Measurements from ENCODE around the gene MUC4.
"Not testable (repeated sequence)": the region's sequence is repeated elsewhere in the genome, so short reads cannot be mapped to it uniquely, and the experiment has no call there.

Gene MUC4

GRCh38 chr3:195773956-195774537, 37.7 kb downstream of the MUC4 start:
- DNase-seq = no peak

GRCh38 chr3:195771646-195772300, 40.0 kb downstream of the MUC4 start:
- no peak for DNase-seq

GRCh38 chr3:195770841-195771645, 40.7 kb downstream of the MUC4 start:
- DNase-seq = not testable (repeated sequence)

- DNase-seq = no peak
Measured at GRCh38 chr3:195770081-195770840, 41.5 kb downstream of the MUC4 start.

- DNase-seq = no peak
Measured at GRCh38 chr3:195769551-195769950, 42.2 kb downstream of the MUC4 start.

GRCh38 chr3:195768831-195769303, 42.9 kb downstream of the MUC4 start:
- no peak for DNase-seq

GRCh38 chr3:195768414-195768813, 43.3 kb downstream of the MUC4 start:
- DNase-seq = no peak

- no peak for DNase-seq
Measured at GRCh38 chr3:195767792-195768191, 43.9 kb downstream of the MUC4 start.

GRCh38 chr3:195766671-195767070, 45.1 kb downstream of the MUC4 start:
- no peak for DNase-seq

GRCh38 chr3:195764961-195765706, 46.6 kb downstream of the MUC4 start:
- DNase-seq = no peak

- DNase-seq = no peak
Measured at GRCh38 chr3:195763843-195764825, 47.6 kb downstream of the MUC4 start.

- no peak for DNase-seq
Measured at GRCh38 chr3:195763076-195763830, 48.5 kb downstream of the MUC4 start.

GRCh38 chr3:195762611-195763010, 49.1 kb downstream of the MUC4 start:
- DNase-seq = no peak

- DNase-seq = no peak
Measured at GRCh38 chr3:195762249-195762585, 49.5 kb downstream of the MUC4 start.

- no peak for DNase-seq
Measured at GRCh38 chr3:195761567-195762248, 50.0 kb downstream of the MUC4 start.

- no peak for DNase-seq
Measured at GRCh38 chr3:195761123-195761566, 50.6 kb downstream of the MUC4 start.

- DNase-seq = no peak
Measured at GRCh38 chr3:195760345-195761122, 51.2 kb downstream of the MUC4 start.

GRCh38 chr3:195758721-195759353, 52.9 kb downstream of the MUC4 start:
- DNase-seq = no peak
